ENCODE data around the gene COL19A1.
"Not testable (repeated sequence)": the region's sequence is repeated elsewhere in the genome, so short reads cannot be mapped to it uniquely, and the experiment has no call there.

Gene COL19A1

DNA sequence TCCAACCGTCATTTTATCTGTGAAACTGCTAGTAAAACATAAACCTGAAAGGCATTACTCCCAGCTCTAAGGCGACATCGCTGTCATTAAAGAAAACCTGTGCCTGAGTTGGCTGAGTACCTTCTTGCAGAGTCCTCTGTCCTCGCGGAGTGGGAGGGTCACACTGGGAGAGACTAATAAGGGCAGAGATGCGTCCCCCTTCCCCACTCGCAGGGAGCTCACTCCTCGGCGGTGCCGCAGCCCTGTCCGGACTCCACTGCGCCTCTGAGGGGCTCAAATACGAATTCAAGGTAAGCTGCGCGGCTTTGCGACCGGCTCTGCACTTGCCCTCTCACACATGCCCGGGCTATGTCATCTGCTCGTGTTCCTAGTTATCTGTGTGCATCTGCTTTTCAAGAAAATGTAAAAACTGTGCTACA lies at the start of gene COL19A1:
Gene COL19A1 (plus strand): TSS at position 206 of the 419 bp plus-strand sequence. CDS start 13,012 bp downstream, outside the sequence.
- in situ Hi-C loops (cut with MboI; ENCODE audit: low sequenced_read_pairs): no loop called here

DNA sequence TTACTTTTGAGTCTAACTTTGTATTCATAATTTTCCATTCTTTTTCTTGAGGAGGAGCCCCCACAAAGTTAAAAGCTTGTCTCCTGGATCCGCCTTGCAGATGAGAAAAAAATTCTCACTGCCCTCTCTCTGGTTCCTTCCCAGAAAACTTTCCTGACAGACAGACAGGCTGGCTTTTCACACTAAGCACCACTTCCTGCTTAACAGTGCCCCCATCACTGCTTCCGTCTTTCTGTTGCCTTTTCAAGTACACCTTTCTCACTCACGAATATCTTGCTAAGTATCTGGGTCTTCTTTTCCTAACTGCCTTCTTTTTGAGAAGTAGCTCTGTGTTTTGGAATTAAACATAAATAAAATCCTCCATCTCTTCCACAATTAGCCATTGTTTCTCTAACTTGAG lies 49.8 kb upstream of the COL19A1 start:
- in situ Hi-C loops (cut with MboI; ENCODE audit: low sequenced_read_pairs): no loop called here

DNA sequence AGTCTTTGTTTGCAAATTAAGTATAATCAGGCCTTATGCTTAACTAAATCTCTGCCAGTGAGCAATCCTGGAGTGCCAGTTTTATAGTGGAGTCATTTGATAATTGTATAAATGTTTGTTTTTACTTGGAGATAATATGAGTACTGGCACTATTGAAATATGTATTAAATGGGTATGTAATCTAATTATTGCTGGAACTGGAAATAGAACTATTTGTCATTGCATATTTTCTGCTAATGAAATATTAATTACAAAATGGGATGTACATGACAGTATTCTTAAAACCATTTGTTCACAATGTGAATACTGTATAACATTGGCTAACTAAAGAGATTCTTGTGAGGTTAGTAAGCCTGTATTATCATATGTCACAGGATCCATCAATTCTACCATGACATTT lies 49.0 kb upstream of the COL19A1 start:
- in situ Hi-C loops (cut with MboI; ENCODE audit: low sequenced_read_pairs): no loop called here

DNA sequence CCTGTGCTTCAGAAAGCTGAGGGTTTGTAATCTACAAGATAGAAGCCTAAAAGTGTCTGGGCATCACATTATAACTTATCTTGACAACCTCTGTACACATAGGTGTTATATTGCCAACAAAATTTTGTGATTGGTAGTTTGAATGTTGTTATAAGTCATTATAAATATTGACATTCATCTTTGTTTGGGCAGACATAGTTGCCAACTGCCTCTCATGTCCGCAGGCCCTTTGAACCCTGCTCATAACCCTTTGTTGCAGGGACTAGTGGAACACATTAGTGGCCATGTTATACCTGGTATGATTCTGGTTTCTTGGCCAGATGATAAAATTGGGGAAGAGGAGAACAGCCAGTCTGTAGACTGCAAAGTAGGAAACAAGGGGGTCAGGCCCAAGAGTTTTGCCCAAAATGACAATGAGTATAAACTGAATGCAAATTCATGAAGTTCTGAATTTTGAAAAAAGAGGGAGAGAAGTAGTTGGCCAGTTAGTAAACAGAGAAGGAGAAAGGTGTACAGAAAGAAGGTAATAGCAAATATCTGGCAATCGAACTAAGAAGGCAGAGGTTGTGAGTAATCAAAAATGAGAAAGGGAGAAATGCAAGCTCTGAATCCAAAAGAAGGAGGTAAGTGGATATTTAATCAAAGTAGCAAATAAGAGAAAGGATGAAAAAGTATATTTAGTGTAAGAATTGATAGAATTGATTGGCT lies 48.0 kb upstream of the COL19A1 start:
- in situ Hi-C loops (cut with MboI; ENCODE audit: low sequenced_read_pairs): no loop called here

DNA sequence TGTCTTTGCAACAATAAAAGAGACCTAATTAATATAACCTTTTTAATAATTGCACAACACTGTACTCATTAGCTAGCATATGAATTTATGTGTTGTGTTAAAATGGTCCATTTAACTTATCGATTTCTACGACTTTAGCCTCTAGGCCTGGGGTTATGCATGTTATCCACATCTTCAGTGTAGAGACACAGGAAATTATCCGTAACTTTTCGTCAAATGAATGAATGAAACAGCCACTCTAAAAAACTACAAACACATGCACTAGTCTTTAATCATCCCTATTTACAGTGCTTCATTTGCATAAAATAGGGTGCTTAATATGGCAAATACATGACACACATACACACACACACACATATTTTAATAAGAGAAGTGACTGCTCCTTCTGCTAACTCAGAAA lies 47.2 kb upstream of the COL19A1 start:
- in situ Hi-C loops (cut with MboI; ENCODE audit: low sequenced_read_pairs): no loop called here

DNA sequence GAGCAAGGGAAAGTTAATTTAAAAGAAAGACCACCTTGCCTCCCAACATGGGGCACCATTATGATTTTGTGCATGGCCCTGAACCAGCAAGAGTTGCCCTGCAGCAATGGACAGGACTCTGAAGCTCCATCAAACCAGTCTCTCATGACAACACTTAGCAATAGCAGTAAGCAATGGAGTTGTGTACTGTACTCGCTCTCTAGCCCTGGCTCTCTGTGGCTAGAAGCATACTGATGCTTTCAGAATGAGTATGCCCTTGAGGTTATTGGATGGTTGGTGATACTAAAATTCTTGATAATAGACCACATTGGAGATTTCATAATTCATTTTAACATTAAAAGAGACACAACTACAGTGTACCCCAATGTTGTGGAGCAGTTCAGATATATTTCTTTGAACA lies 46.3 kb upstream of the COL19A1 start:
- in situ Hi-C loops (cut with MboI; ENCODE audit: low sequenced_read_pairs): no loop called here

DNA sequence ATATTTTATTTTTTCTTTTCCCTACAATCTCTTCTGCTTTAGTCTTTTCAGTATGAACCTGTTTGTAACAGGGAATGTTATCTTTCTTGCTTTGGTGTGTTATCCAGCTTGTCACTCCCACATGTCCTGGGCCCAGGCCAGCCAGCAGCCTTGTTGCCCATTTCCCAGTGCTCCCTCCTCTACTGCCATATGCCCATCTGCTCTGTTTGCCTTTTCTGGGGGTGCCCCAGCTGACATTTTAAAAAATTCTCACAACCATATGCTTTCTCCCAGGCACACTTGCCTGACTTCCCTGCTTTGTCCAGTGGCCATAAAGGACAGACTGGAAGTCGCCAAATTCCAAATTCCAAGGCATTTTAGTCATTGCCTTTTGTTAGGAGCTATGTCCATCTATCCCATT lies 45.9 kb upstream of the COL19A1 start:
- in situ Hi-C loops (cut with MboI; ENCODE audit: low sequenced_read_pairs): no loop called here

DNA sequence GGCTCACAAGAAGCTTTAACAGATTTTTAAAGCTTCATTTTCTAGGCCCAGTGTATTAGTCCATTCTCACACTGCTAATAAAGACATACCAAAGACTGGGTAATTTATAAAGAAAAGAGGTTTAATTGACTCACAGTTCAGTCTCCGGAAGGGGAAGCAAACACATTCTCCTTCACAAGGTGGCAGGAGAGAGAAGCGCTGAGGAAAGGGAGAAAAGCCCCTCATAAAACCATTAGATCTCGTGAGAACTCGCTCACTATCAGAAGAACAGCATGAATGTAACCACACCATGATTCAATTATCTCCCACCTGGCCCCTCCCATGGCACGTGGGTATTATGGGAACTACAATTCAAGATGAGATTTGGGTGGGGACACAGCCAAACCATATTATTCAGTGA lies 42.0 kb upstream of the COL19A1 start:
- in situ Hi-C loops (cut with MboI; ENCODE audit: low sequenced_read_pairs): not testable (repeated sequence)

DNA sequence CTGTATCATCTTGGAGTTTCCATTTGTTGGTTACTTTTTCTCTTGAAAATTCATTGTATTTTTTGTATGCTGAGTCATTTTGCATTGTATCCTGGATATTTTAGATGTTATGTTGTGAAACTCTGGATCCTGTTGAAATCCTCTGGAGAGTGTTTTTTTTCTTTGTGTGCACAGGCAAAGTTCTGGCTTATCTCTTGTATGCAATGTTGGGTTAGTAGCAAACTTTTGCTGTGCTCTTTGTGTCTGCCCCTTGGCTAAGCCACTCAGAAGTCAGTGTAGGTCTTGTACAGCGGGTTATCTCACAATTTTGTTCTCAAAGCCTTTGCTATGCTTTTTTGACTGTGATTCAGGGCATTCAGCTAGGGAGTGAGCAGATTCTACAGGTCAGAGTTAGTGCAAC lies 40.5 kb upstream of the COL19A1 start:
- in situ Hi-C loops (cut with MboI; ENCODE audit: low sequenced_read_pairs): no loop called here

DNA sequence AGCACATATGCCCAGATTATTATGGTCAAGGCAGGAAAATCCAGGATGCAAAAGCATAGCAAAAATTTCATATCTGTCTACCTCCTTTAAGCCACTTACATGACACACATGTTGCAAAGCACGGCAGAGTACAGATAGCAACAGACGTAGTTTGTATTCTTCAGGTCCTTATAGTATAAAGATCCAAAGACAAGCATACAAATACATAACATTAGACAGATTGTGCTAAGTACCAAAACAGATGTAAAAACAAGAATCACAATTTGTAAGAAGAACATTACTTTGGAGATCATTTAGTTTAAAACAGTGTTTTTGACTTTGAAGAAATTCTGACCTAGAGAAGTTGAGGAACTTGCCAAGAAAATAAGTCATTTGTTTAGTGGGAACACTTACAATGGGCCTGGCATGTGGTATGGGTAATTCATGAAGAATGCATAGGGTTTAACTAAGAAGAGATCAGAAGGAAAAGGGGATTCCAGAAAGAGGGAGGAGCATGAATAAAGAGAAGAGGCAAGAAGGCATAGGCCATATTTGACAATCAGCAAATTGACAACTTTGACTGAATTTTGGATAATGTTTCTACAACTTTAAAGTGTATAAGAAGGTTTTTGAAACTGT lies 39.0 kb upstream of the COL19A1 start:
- in situ Hi-C loops (cut with MboI; ENCODE audit: low sequenced_read_pairs): no loop called here

DNA sequence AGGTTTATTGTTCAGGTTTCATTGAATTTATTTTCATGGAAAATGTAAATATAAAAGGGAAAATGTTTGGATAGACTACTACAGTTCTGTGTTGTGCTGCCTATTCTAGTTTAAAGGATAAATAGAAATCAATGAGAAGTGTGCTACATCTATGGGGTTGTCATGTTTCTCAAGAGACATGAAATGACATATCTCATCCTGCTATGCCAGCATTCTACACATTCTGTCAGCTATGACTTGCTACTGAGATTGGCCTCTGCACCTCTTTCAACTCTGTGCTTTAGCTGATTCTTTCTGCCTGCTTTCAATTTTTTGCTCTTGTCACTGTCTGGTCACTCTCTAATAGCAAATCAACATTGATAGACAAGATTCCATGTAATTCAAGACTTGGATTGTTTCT lies 33.8 kb upstream of the COL19A1 start:
- in situ Hi-C loops (cut with MboI; ENCODE audit: low sequenced_read_pairs): no loop called here

DNA sequence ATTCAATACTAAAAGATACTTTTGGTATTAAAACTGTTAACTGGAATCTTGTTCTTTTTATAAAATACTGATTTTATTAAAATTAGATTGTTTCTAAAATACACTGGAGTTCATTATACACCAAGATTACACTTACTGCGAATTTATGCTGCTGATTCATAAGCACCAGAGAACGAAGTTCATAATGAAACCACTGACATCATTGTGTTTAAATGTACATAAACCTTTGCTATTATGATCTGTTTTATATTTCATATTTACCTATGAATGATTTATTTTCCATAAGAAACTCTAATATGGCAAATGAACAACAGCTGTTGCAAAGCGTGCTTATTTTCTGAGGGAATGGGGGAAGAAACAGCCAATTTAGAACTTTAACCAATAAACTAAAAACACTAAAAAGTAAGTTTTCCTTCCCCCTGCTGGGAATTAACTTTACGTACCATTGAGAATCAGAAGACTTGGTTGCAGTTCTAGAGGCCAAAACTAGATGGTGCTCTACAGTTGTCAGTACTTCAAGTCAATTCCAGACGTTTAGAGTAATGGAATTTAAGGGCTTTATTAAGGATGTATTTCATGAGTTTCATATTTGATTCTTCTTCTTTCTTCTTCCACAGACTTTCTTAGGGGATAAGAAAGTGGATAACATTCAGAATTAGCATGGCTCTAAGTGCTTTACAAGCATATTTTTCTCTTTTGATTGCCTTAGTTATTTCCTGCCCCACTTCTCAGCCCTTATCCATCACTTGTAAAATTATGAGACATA lies 30.8 kb upstream of the COL19A1 start:
- in situ Hi-C loops (cut with MboI; ENCODE audit: low sequenced_read_pairs): no loop called here

DNA sequence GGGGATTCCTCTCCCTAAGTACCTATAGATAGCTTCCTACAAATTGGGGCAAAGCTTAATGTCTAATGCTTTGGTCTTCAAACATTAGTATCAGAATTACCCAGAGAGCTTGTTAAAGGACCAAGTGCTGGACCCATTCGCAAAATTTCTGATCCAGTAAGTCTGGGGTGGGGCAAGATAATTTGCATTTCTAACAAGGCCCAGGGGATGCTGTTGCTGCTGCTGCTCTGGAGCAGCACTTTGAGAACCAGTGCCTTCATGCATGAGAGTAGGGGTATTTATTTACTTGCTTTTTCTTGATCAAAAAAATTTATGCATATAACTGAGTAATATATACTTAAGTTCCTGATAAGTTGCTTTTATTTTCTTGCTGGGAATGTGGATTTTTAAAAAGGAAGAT lies 24.5 kb upstream of the COL19A1 start:
- in situ Hi-C loops (cut with MboI; ENCODE audit: low sequenced_read_pairs): no loop called here

DNA sequence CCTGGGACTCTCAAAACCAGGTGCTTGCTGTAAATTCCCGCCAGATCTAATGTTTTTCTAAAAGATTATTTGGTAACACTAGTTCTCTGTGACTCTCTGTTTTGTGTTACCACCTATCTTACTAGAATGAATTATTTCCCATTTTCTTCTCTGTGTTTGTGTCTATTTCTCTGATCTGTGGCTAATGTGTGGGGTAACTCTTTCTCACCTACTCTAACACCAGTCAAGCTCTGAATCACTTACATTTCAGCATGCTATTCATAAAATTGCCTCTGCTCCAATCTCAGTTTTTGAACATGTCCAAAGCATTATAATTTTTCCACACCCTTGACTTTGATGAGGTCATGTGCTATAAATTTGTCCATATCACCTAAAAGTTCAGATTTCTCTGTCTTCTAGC lies 23.2 kb upstream of the COL19A1 start:
- in situ Hi-C loops (cut with MboI; ENCODE audit: low sequenced_read_pairs): no loop called here

DNA sequence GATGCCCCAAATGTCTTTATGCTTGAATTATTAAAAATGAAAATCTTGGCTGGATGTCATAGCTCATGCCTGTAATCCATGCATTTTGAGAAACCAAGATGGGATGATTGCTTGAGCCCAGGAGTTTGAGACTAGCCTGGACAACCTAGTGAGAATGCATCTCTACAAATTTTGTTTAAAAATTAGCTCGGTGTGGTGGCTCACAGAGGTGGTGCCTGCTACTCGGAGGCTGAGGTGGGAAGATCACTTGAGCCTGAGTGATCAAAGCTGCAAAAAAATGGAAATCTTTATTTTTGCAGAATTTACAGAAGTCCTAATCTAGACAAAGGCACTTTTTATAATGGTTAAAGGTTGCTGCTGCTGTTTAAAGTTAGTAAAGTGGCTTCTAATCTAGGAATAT lies 20.0 kb upstream of the COL19A1 start:
- in situ Hi-C loops (cut with MboI; ENCODE audit: low sequenced_read_pairs): no loop called here

DNA sequence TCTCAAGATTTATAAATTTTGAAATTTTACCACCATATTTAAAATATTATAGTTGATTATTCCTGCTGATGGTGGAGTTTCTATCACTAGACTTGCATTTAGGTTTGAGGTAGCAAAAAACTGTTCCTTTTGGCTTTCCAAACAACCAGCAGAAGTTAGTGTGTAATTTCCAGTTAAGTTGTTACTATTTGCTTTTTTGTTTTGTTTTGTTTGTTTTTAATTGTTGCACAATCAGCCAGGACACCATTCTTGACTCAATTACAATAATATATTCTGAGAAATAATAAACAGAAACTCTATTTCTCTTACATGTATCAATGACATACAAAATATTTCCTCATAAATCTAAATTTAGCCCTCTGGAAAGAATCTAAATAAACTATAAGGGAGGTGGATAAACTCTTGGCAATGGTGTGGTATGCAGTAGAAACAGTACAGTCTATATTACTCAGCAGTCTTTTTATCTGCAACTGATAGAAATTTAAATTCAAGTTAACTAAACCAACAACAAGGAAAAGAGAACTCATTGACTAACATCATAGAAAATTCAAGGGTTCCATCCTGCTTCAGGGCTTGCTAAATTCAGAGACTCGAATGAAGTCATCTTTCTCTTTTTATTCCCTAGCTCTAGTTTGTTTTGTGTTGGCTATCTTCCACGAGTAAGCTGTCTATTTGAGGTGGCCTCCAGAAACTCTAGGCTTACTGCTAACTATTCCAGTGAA lies 19.4 kb upstream of the COL19A1 start:
- in situ Hi-C loops (cut with MboI; ENCODE audit: low sequenced_read_pairs): no loop called here

DNA sequence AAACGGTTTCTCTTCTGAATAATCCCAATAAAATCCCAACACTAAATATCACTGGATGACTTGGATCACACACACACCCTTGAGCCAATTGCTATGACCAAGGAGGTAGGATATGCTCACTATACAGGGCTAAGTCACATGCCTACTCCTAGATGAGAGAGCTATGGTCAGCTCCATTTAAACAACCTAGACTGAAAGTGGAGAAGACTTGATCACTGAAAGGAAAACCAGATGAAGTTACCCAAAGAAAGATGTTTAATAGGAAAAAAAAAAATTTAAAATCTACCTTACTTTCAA lies 18.9 kb upstream of the COL19A1 start:
- in situ Hi-C loops (cut with MboI; ENCODE audit: low sequenced_read_pairs): no loop called here

DNA sequence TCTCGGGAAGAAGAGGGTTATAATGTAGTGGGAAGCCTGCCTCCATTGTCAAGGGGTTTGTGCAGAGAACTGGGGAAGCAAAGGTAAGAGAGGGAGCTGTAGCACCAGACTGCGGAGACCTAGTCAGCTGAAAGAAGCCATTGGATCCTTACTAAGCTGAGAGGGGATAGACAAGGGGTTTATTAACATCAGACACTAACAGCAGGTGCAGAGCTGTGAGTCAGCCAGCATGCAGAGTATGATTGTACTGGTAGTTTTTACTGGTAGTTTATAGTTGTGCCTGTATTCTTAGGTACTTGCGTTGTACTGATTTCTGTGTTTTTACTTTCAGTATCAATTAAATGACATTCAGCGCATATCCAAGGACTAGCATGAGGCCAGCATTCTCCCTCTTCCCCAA lies 17.8 kb upstream of the COL19A1 start:
- in situ Hi-C loops (cut with MboI; ENCODE audit: low sequenced_read_pairs): no loop called here

DNA sequence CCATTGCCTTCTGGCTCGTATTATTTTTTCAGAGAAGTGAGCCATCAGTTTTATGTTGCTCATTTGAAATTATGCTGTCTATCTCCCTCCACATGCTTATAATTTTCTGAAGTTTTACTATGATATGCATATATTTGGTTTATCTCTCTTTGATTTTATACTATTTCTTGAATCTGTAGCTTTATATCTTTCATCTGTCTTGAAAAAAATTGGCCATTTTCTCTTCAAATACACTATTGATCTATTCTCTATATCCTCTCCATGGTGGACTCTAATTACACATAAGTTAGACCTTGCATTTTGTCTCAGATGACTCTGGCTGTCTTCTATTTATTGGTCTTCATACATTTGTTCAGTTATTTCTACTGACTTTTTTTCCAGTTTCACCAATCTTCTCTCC lies 13.7 kb upstream of the COL19A1 start:
- in situ Hi-C loops (cut with MboI; ENCODE audit: low sequenced_read_pairs): no loop called here

DNA sequence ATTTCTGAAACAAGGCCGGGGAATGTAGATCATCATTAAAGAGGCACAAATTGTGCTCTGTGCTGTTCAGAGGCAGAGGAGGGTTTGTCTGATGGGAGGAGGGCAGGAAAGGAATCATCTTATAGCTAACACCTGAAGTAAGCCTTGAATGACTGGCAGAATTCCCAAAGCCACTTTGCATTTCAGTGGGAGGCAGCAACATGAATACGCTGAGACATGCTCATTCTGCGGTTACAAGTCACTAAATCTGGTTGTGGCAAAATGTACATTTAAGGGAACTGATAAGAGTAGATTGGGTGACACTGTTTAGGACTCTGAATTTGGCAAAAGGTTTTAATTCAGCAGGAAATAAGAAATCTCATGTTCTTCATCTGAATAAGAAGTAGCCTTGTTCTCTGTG lies 4.4 kb upstream of the COL19A1 start:
- in situ Hi-C loops (cut with MboI; ENCODE audit: low sequenced_read_pairs): no loop called here

DNA sequence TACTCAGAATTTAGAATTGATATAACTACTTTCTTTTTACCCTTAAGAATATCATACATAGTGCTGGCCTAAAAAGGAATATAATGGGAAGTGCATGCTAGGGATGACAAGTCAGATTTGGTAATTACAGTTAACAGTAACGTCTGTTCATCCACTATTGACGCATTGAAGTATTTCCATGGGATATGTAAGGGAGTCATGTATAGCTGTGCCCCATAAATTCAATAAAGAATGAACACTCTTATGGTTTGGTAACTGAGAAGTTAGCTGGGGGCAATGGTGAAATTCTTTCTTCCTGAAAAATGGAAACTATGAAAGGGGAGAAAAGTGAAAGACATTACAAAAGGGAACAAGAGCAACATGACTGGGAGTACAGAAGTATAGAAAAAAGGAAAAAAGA lies 2.6 kb upstream of the COL19A1 start:
- in situ Hi-C loops (cut with MboI; ENCODE audit: low sequenced_read_pairs): no loop called here

DNA sequence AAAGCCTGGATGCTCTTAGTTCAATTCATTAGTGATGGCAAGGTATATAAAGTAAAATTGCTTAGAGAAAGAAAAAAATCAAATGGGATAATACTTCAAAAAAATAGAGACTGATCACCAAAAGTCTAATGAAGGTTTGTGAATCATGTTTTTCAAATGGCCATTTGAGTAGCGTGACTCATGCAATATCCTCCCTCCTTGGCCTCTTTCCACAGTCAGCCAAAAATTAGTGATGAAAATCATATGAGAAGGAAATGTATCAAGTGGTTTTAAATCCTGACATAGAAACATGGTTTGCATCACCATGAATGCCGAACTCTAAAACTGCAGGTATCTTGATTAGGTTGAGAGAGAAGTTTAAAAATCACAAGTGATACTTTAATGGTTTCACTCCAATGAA lies 1.2 kb upstream of the COL19A1 start:
- in situ Hi-C loops (cut with MboI; ENCODE audit: low sequenced_read_pairs): no loop called here

Measured in HL-60/S4 (cell line).